K562 (cell line): ENCODE data around the gene TRMT112. TPM values are rescaled to one million over a fixed set of nuclear protein-coding genes. Genes with fewer than 3 reads are reported as not detected.
A peak's percentile ranks its signal among the peaks of the same experiment; 100 is the strongest.

Experiments used
- ARID3A ChIP-seq: IDR thresholded peaks from 2 replicates; pipeline ENCODE4 v1.6.1; 2012; ENCODE audit warnings: low read depth, low read length, improper control_type of control experiment, borderline replicate concordance
- ATF7 ChIP-seq: fragments of 450-650 bp; IDR thresholded peaks from 2 replicates; pipeline ENCODE4 v1.7.1; 2014; ENCODE audit warnings: mild to moderate bottlenecking, moderate library complexity
- FOSL1 ChIP-seq: fragments of 200-800 bp; sonication (Bioruptor generic); conservative IDR thresholded peaks from 2 replicates; pipeline ENCODE4 v1.6.1; 2016; ENCODE audit warnings: missing genetic modification characterization, missing compliant biosample characterization
- FOXK2 ChIP-seq, 2 experiments: fragments of 450-650 bp; IDR thresholded peaks in 1 of 2; conservative IDR thresholded peaks in 1 of 2; 2 replicates each; pipeline ENCODE4 v1.6.1; 2016; ENCODE audit warnings: low read depth in 2 of 2, mild to moderate bottlenecking in 1 of 2
- KLF13 ChIP-seq: fragments of 450-650 bp; IDR thresholded peaks from 2 replicates; pipeline ENCODE4 v1.6.1; 2016; ENCODE audit warnings: missing genetic modification characterization, low read depth, mild to moderate bottlenecking, missing compliant biosample characterization, moderate library complexity, borderline replicate concordance
- MEF2A ChIP-seq: IDR thresholded peaks from 2 replicates; pipeline ENCODE4 v1.6.1; 2011; ENCODE audit warnings: low read depth, mild to moderate bottlenecking, low read length, moderate library complexity; ENCODE audit not compliant: control insufficient read depth
- MTA1 ChIP-seq: fragments of 450-650 bp; IDR thresholded peaks from 2 replicates; pipeline ENCODE4 v1.6.1; 2017; ENCODE audit warnings: borderline replicate concordance
- NKRF ChIP-seq: fragments of 450-650 bp; IDR thresholded peaks from 2 replicates; pipeline ENCODE4 v1.6.1; 2016; ENCODE audit warnings: borderline replicate concordance
- PBX2 ChIP-seq, 2 experiments: IDR thresholded peaks in 1 of 2; conservative IDR thresholded peaks in 1 of 2; 2 replicates each; pipeline ENCODE4 v1.6.1; 2016; ENCODE audit warnings: low read depth in 2 of 2, mild to moderate bottlenecking in 1 of 2, missing compliant biosample characterization in 1 of 2, missing genetic modification characterization in 1 of 2, moderate library complexity in 1 of 2
- POLR2AphosphoS5 ChIP-seq: IDR thresholded peaks from 2 replicates; pipeline ENCODE4 v1.6.1; 2011; ENCODE audit warnings: mild to moderate bottlenecking, low read depth, low read length, moderate library complexity; ENCODE audit not compliant: control insufficient read depth, insufficient read depth
- SIN3B ChIP-seq: fragments of 450-650 bp; IDR thresholded peaks from 2 replicates; pipeline ENCODE4 v1.6.1; 2017; ENCODE audit warnings: low read depth, mild to moderate bottlenecking, moderate library complexity
- THAP12 ChIP-seq: fragments of 250-450 bp; sonication (Bioruptor Pico); IDR thresholded peaks from 2 replicates; pipeline ENCODE4 v1.9.0; 2021; ENCODE audit warnings: mild to moderate bottlenecking, inconsistent platforms
- THAP7 ChIP-seq: fragments of 250-450 bp; sonication (Bioruptor Pico); IDR thresholded peaks from 2 replicates; pipeline ENCODE4 v1.5.0; 2021
- TOE1 ChIP-seq, 2 experiments: fragments of 450-650 bp in 1 of 2; sonication (generic) in 1 of 2; formaldehyde crosslinking in 1 of 2; IDR thresholded peaks; 2 replicates each; pipeline versions ENCODE4 v1.7.1 to v1.8.0; 2016 to 2022; ENCODE audit warnings: borderline replicate concordance in 2 of 2, mild to moderate bottlenecking in 2 of 2, antibody characterized with exemption in 1 of 2, inconsistent platforms in 1 of 2, low read depth in 1 of 2, missing genetic modification reagents in 1 of 2, moderate library complexity in 1 of 2
- polyA plus RNA-seq, 8 experiments: library from polyadenylated mRNA; depleted of rRNA in 4 of 8; stranded (reverse) in 5 of 8; unstranded in 3 of 8; fragments of >200 nt; fragmentation: Nextera tagmentation in 2 of 8; fragmentation: Illumina TruSeq in 1 of 8; extraction: Ambion mirVana in 2 of 8; extraction: Trizol in 1 of 8; gene quantifications; 2 replicates each; pipeline versions ENCODE4 v1.2.1 to v1.2.3, GENCODE V29; 2011 to 2014; ENCODE audit warnings: inconsistent platforms in 1 of 8, missing spikeins in 1 of 8
- total RNA-seq, 7 experiments: library from RNA; depleted of rRNA in 6 of 7; stranded (reverse); fragments of >200 nt in 6 of 7; fragmentation: Illumina TruSeq in 2 of 7; extraction: Trizol in 2 of 7; gene quantifications; 2 replicates each; pipeline versions ENCODE4 v1.2.1 to v1.2.3, GENCODE V29; 2011 to 2021; ENCODE audit warnings: low replicate concordance in 1 of 7

TRMT112 gene
- total and polyA plus RNA-seq, 9 of the 15 experiments (the other 6 are each of a cell fraction or from before 2014, with no cell fraction given) = 162 to 444 (median 300) TPM

- TF ChIP-seq THAP12 (CRISPR knock-in tag) (peak; percentile 42; the same call in 1 of the 2 replicates), FOSL1 (tag) (peak; percentile 46), FOXK2 (conservative IDR thresholded peaks at IDR 0.05 in 1 of 2, IDR thresholded peaks at IDR 0.05 in 1 of 2; ENCODE audit: low read depth in 2 of 2) (no peak), PBX2 (CRISPR knock-in tag; IDR thresholded peaks at IDR 0.05; ENCODE audit: low read depth) (no peak), PBX2 (tag; conservative IDR thresholded peaks at IDR 0.05; ENCODE audit: low read depth) (no peak), POLR2AphosphoS5 (peak; percentile 14; the same call in 1 of the 2 replicates), NKRF (no peak), MTA1 (peak; percentile 86), TOE1 (IDR thresholded peaks at IDR 0.05; ENCODE audit: borderline replicate concordance) (no peak), TOE1 (CRISPR knock-in tag; IDR thresholded peaks at IDR 0.05; ENCODE audit: borderline replicate concordance, low read depth) (no peak), SIN3B (0 out of 2 replicates have a peak, but pooled peaks have one; percentile 35), MEF2A (no peak), THAP7 (CRISPR knock-in tag) (peak; percentile 71; the same call in 1 of the 2 replicates), ATF7 (peak; percentile 64), ARID3A (no peak), KLF13 (tag) (peak; percentile 70; the same call in 1 of the 2 replicates)
These were observed 32.1 kb downstream of the TRMT112 start, which contains the start of gene GPR137 (continued) for GRCh38 chr11:64284962-64285884.
